ENCODE results near the gene WDFY4.

- TF ChIP-seq CTCF (IDR thresholded peaks at IDR 0.05) (no peak), POLR2A (IDR thresholded peaks at IDR 0.05) (no peak)
These were observed 88.9 kb downstream of the WDFY4 start for GRCh38 chr10:48773580-48773979.
